Gastroesophageal sphincter (tissue), 3 donors: ENCODE results near the gene HAO1.

Source experiments
- CTCF ChIP-seq, 4 experiments: fragments of 200-600 bp in 2 of 4; fragments of 450-650 bp in 2 of 4; sonication (generic) in 1 of 4; IDR thresholded peaks; one replicate each; pipeline ENCODE4 v1.5.1; 2017 to 2019; ENCODE audit warnings: antibody characterized with exemption in 4 of 4, mild to moderate bottlenecking in 2 of 4, moderate library complexity in 2 of 4
- EP300 ChIP-seq: sonication (generic); formaldehyde crosslinking; IDR thresholded peaks from one replicate; pipeline ENCODE4 v1.6.1; 2017; ENCODE audit warnings: antibody characterized with exemption, mild to moderate bottlenecking
- POLR2A ChIP-seq, 2 donors: fragments of 450-650 bp; IDR thresholded peaks; one replicate each; pipeline ENCODE4 v1.6.1; 2017; ENCODE audit warnings: antibody characterized with exemption in 2 of 2, mild to moderate bottlenecking in 2 of 2, moderate library complexity in 1 of 2
- POLR2AphosphoS5 ChIP-seq: sonication (generic); formaldehyde crosslinking; IDR thresholded peaks from one replicate; pipeline ENCODE4 v1.6.1; 2017; ENCODE audit warnings: antibody characterized with exemption

DNA sequence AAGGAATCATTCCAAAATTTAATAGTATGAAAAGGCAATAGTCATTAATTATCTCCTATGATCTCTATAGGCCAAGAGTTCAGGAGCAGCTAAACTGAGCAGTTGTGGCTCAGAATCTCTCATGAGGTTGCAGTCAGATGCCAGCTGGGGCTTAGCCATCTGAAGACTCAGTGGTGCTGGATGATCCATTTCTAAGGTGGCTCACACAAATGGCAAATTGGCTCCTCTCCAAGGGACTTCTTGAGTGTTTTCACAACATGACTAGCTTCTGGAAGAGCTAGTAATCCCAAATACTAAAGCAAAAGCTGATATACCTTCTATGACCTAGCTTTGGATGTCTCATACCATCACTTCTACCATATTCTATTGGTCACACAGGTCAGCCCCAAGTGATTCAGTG is 104.2 kb downstream of the HAO1 start:
- TF ChIP-seq EP300 = no peak
- TF ChIP-seq CTCF (IDR thresholded peaks at IDR 0.05) = no peak
- TF ChIP-seq POLR2AphosphoS5 = no peak
- TF ChIP-seq POLR2A (IDR thresholded peaks at IDR 0.05) = no peak
